HepG2 (cell line): ENCODE results near the gene STXBP2. TPM values are rescaled to one million over a fixed set of nuclear protein-coding genes. Genes with fewer than 3 reads are reported as not detected.

Experiments used
- ARHGAP35 ChIP-seq: sonication (generic); formaldehyde crosslinking; IDR thresholded peaks from 2 replicates; pipeline ENCODE4 v1.9.0; 2022; ENCODE audit warnings: mild to moderate bottlenecking, inconsistent platforms, moderate library complexity, missing genetic modification reagents, borderline replicate concordance
- CBX2 ChIP-seq, 2 experiments: fragments of 200-600 bp in 1 of 2; sonication (generic); formaldehyde crosslinking in 1 of 2; IDR thresholded peaks; 2 replicates each; pipeline versions ENCODE4 v1.7.0 to v1.8.1; 2018 to 2022; ENCODE audit warnings: low read depth in 2 of 2, low read length in 1 of 2, mild to moderate bottlenecking in 1 of 2, missing genetic modification reagents in 1 of 2
- CCDC6 ChIP-seq: sonication (generic); formaldehyde crosslinking; IDR thresholded peaks from 2 replicates; pipeline ENCODE4 v1.8.1; 2022; ENCODE audit warnings: mild to moderate bottlenecking, missing genetic modification reagents, moderate library complexity
- CENPBD1 ChIP-seq: sonication (generic); formaldehyde crosslinking; IDR thresholded peaks from 2 replicates; pipeline ENCODE4 v1.8.0; 2022; ENCODE audit warnings: missing genetic modification reagents, low read depth, mild to moderate bottlenecking, borderline replicate concordance
- FOSL2 ChIP-seq: sonication (generic); formaldehyde crosslinking; IDR thresholded peaks from 2 replicates; pipeline ENCODE4 v1.4.0; 2020; ENCODE audit warnings: missing genetic modification reagents
- FOXC1 ChIP-seq: sonication (generic); formaldehyde crosslinking; IDR thresholded peaks from 2 replicates; pipeline ENCODE4 v1.8.0; 2022; ENCODE audit warnings: mild to moderate bottlenecking, missing genetic modification reagents, borderline replicate concordance
- HDAC1 ChIP-seq: sonication (generic); formaldehyde crosslinking; IDR thresholded peaks from 2 replicates; pipeline ENCODE4 v1.5.1; 2020; ENCODE audit warnings: mild to moderate bottlenecking, missing genetic modification reagents
- HIVEP1 ChIP-seq: sonication (generic); formaldehyde crosslinking; IDR thresholded peaks from 2 replicates; pipeline ENCODE4 v1.4.0; 2020; ENCODE audit warnings: mild to moderate bottlenecking, missing genetic modification reagents
- HOXA7 ChIP-seq: sonication (generic); formaldehyde crosslinking; IDR thresholded peaks from 2 replicates; pipeline ENCODE4 v1.8.1; 2022; ENCODE audit warnings: mild to moderate bottlenecking, missing genetic modification reagents, moderate library complexity
- KMT2B ChIP-seq: IDR thresholded peaks from 2 replicates; pipeline ENCODE4 v1.6.1; 2016; ENCODE audit warnings: missing genetic modification reagents, missing compliant biosample characterization
- ZBTB21 ChIP-seq: sonication (generic); formaldehyde crosslinking; IDR thresholded peaks from 2 replicates; pipeline ENCODE4 v1.4.0; 2020; ENCODE audit warnings: missing genetic modification reagents
- ZNF572 ChIP-seq: sonication (generic); formaldehyde crosslinking; IDR thresholded peaks from 2 replicates; pipeline ENCODE4 v1.5.1; 2020; ENCODE audit warnings: mild to moderate bottlenecking, missing genetic modification reagents
- ZNF7 ChIP-seq: IDR thresholded peaks from 2 replicates; pipeline ENCODE4 v1.6.1; 2016; ENCODE audit warnings: missing biosample characterization, missing genetic modification reagents
- ZNF839 ChIP-seq: sonication (generic); formaldehyde crosslinking; IDR thresholded peaks from 2 replicates; pipeline ENCODE4 v1.4.0; 2020; ENCODE audit warnings: missing genetic modification reagents, mild to moderate bottlenecking, borderline replicate concordance
- ZSCAN31 ChIP-seq: sonication (generic); formaldehyde crosslinking; IDR thresholded peaks from 2 replicates; pipeline ENCODE4 v1.5.0; 2020; ENCODE audit warnings: low read depth, mild to moderate bottlenecking, missing genetic modification reagents
- polyA plus RNA-seq, 8 experiments: library from polyadenylated mRNA; depleted of rRNA in 3 of 8; stranded (reverse) in 7 of 8; unstranded in 1 of 8; fragments of >200 nt; fragmentation: Illumina TruSeq in 4 of 8; extraction: Trizol in 4 of 8; gene quantifications; 2 replicates each; pipeline versions ENCODE4 v1.2.1 to v1.2.3, GENCODE V29; 2011 to 2016; ENCODE audit warnings: low read depth in 4 of 8, missing spikeins in 1 of 8, mixed read lengths in 1 of 8; ENCODE audit not compliant: insufficient read depth in 1 of 8
- total RNA-seq, 5 experiments: library from RNA; depleted of rRNA; stranded (reverse); fragments of >200 nt; fragmentation: Illumina TruSeq; extraction: Trizol; gene quantifications; 2 replicates each; pipeline ENCODE4 v1.2.3, GENCODE V29; 2016; ENCODE audit warnings: low read depth in 1 of 5
- TF ChIP-seq, protein P1 (sequence below): sonication (generic); formaldehyde crosslinking; IDR thresholded peaks from 2 replicates; pipeline ENCODE4 v1.8.0; 2022; ENCODE audit warnings: mild to moderate bottlenecking, missing genetic modification reagents, borderline replicate concordance
- TF ChIP-seq, protein P2 (sequence below): sonication (generic); formaldehyde crosslinking; IDR thresholded peaks from 2 replicates; pipeline ENCODE4 v1.5.1; 2020; ENCODE audit warnings: mild to moderate bottlenecking, missing genetic modification reagents, borderline replicate concordance
- TF ChIP-seq, protein P3 (sequence below): sonication (generic); formaldehyde crosslinking; IDR thresholded peaks from 2 replicates; pipeline ENCODE4; 2020; ENCODE audit warnings: missing genetic modification reagents, mild to moderate bottlenecking, borderline replicate concordance

The STXBP2 gene
- total and polyA plus RNA-seq, 2 of the 13 experiments (the other 11 are each of a cell fraction or from before 2014, with no cell fraction given): 22.8 to 40.1 TPM

DNA sequence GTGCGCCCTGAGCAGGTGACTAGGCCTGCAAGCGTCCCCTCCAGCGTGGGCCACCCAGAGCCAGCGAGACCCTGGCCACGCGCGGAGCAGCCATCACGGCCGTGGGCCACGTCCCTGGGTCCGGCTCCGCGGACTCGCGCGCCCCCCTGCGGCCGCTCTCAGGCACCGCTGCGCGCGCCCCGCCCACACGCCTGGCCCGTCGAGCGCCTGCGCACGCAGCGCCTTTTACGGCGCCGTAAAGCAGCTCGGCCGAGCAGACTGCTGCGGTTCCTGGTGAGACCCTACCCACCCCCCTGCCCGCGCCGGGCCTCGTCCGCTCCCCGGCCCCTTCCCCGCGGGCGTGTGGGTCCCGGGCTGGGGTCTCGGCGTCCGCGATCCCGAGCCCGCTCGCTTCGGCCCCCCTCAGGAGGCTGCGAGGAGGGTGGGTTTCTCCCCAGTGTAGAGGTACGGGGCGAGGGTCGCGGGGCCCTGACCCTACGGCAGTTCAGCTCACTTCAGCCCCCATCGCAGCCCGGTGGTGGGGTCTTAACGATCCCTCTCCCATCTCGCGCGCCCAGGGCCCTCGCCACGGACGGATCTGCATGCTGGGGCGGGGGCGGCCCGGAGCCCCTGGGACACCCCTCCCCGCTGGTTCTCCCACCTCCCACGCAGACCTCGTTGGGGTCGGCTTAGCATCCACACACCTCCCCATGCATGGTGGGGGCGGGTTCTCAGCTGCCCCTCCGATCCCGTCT is 43.9 kb downstream of the STXBP2 start, which contains the start of gene TRAPPC5 (continued):
- TF ChIP-seq, protein P1, sequence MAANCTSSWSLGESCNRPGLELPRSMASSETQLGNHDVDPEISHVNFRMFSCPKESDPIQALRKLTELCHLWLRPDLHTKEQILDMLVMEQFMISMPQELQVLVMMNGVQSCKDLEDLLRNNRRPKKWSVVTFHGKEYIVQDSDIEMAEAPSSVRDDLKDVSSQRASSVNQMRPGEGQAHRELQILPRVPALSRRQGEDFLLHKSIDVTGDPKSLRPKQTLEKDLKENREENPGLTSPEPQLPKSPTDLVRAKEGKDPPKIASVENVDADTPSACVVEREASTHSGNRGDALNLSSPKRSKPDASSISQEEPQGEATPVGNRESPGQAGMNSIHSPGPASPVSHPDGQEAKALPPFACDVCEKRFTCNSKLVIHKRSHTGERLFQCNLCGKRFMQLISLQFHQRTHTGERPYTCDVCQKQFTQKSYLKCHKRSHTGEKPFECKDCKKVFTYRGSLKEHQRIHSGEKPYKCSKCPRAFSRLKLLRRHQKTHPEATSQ (CRISPR knock-in tag): no peak
- TF ChIP-seq ZNF7 (CRISPR knock-in tag) (no peak), FOXC1 (CRISPR knock-in tag) (no peak; the same call in 1 of the 2 replicates), ZNF839 (CRISPR knock-in tag) (0 out of 2 replicates have a peak, but pooled peaks have one; percentile 11), CBX2 (IDR thresholded peaks at IDR 0.05; ENCODE audit: low read depth, low read length) (no peak), CBX2 (CRISPR knock-in tag; IDR thresholded peaks at IDR 0.05; ENCODE audit: low read depth) (0 out of 2 replicates have a peak, but pooled peaks have one; percentile 51), HOXA7 (no peak), HIVEP1 (CRISPR knock-in tag) (no peak), KMT2B (no peak), CCDC6 (CRISPR knock-in tag) (no peak), ZBTB21 (no peak), ZNF572 (CRISPR knock-in tag) (no peak), ARHGAP35 (CRISPR knock-in tag) (0 out of 2 replicates have a peak, but pooled peaks have one; percentile 47), CENPBD1 (no peak), HDAC1 (CRISPR knock-in tag) (peak; percentile 29; the same call in 1 of the 2 replicates), ZSCAN31 (CRISPR knock-in tag) (peak; percentile 76), FOSL2 (no peak)
- TF ChIP-seq, protein P2, sequence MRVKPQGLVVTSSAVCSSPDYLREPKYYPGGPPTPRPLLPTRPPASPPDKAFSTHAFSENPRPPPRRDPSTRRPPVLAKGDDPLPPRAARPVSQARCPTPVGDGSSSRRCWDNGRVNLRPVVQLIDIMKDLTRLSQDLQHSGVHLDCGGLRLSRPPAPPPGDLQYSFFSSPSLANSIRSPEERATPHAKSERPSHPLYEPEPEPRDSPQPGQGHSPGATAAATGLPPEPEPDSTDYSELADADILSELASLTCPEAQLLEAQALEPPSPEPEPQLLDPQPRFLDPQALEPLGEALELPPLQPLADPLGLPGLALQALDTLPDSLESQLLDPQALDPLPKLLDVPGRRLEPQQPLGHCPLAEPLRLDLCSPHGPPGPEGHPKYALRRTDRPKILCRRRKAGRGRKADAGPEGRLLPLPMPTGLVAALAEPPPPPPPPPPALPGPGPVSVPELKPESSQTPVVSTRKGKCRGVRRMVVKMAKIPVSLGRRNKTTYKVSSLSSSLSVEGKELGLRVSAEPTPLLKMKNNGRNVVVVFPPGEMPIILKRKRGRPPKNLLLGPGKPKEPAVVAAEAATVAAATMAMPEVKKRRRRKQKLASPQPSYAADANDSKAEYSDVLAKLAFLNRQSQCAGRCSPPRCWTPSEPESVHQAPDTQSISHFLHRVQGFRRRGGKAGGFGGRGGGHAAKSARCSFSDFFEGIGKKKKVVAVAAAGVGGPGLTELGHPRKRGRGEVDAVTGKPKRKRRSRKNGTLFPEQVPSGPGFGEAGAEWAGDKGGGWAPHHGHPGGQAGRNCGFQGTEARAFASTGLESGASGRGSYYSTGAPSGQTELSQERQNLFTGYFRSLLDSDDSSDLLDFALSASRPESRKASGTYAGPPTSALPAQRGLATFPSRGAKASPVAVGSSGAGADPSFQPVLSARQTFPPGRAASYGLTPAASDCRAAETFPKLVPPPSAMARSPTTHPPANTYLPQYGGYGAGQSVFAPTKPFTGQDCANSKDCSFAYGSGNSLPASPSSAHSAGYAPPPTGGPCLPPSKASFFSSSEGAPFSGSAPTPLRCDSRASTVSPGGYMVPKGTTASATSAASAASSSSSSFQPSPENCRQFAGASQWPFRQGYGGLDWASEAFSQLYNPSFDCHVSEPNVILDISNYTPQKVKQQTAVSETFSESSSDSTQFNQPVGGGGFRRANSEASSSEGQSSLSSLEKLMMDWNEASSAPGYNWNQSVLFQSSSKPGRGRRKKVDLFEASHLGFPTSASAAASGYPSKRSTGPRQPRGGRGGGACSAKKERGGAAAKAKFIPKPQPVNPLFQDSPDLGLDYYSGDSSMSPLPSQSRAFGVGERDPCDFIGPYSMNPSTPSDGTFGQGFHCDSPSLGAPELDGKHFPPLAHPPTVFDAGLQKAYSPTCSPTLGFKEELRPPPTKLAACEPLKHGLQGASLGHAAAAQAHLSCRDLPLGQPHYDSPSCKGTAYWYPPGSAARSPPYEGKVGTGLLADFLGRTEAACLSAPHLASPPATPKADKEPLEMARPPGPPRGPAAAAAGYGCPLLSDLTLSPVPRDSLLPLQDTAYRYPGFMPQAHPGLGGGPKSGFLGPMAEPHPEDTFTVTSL (CRISPR knock-in tag): no peak
- TF ChIP-seq, protein P3, sequence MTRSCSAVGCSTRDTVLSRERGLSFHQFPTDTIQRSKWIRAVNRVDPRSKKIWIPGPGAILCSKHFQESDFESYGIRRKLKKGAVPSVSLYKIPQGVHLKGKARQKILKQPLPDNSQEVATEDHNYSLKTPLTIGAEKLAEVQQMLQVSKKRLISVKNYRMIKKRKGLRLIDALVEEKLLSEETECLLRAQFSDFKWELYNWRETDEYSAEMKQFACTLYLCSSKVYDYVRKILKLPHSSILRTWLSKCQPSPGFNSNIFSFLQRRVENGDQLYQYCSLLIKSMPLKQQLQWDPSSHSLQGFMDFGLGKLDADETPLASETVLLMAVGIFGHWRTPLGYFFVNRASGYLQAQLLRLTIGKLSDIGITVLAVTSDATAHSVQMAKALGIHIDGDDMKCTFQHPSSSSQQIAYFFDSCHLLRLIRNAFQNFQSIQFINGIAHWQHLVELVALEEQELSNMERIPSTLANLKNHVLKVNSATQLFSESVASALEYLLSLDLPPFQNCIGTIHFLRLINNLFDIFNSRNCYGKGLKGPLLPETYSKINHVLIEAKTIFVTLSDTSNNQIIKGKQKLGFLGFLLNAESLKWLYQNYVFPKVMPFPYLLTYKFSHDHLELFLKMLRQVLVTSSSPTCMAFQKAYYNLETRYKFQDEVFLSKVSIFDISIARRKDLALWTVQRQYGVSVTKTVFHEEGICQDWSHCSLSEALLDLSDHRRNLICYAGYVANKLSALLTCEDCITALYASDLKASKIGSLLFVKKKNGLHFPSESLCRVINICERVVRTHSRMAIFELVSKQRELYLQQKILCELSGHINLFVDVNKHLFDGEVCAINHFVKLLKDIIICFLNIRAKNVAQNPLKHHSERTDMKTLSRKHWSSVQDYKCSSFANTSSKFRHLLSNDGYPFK (CRISPR knock-in tag): no peak
